K562 (cell line): ENCODE measurements around the gene NBPF19.
"Not testable (repeated sequence)": the region's sequence is repeated elsewhere in the genome, so short reads cannot be mapped to it uniquely, and the experiment has no call there.

Experiments
- TAF1 ChIP-seq: IDR thresholded peaks from 2 replicates; pipeline ENCODE4 v1.6.1; 2011; ENCODE audit warnings: mild to moderate bottlenecking, low read length, moderate library complexity; ENCODE audit not compliant: insufficient read depth, control insufficient read depth, severe bottlenecking; ENCODE audit errors: extremely low read depth
- ZC3H11A ChIP-seq: IDR thresholded peaks from 2 replicates; pipeline ENCODE4 v1.6.1; 2012; ENCODE audit warnings: low read depth, low read length, improper control_type of control experiment

DNA sequence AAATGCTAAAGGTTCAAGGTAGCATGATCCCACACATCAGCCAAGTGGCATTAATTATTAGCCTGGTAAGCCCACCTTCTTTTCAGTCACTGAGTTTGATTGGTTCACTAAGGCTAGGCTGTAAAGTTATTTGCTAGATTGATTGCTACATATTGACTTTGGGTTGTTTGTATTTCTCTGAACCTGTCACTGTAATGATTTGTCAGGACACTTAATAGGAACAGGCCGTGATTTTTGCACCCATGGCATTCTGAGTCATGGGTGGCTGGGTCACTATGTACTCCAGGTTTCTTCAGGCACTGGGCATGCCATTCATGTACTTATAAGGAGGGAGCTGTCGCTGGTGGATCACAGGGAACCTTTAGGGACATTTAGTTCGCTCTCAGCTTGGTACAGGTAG lies 46.5 kb upstream of the NBPF19 start:
- not testable (repeated sequence) for TF ChIP-seq ZC3H11A, TAF1
